Fibroblast of peridontal ligament (primary cell): ENCODE measurements around the gene DAPK2.

Source experiments
- DNase-seq: peaks from one replicate; pipeline ENCODE4 v3.0.0-alpha.2; 2010; ENCODE audit errors: extremely low read depth

DAPK2 gene

DNA sequence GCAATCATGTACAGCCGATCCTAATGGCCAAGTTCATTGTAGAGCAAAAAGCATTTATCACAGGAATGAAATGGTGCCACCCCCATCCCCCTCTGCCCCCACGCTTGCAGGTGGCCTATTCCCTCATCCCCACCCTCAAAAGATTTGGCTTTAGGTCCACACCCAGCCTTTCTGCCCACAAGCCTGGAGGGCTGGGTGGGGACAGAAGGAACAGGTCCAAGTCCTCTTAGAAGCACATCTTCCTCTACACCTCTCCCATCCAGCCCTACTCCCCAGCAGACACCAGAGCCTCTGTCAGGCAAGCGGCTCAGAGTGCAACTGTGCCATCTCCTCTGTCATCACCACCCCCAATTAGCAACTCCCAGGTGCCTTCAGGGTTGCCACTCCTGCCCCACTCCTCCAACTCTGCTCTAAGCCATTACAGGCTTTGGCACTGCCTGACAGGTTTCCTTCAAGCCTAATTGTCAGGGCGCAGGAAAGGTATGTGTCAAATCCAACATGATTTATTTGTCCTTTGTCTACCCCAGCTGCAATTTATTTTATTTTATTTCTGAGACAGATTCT, 49.4 kb downstream of the DAPK2 start:
- DNase-seq: no peak

DNA sequence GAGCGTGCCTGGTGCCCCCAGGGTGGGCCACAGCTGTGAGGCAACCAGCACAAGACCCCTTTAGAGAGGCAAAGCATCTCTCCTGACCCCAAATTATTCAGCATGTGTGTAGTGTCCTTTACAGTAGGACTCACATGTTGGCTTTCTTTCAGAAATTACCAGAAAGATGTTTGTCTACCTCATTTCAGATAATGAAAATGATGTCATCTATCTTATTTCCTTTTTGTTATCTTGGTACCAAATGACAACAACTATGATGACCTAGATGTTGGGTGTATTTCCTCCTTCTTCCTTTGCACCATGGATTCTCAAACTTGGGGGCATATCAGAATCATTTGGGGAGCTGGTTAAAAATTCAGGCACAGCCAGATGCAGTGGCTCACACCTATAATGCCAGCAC, 50.5 kb downstream of the DAPK2 start:
- DNase-seq: no peak

DNA sequence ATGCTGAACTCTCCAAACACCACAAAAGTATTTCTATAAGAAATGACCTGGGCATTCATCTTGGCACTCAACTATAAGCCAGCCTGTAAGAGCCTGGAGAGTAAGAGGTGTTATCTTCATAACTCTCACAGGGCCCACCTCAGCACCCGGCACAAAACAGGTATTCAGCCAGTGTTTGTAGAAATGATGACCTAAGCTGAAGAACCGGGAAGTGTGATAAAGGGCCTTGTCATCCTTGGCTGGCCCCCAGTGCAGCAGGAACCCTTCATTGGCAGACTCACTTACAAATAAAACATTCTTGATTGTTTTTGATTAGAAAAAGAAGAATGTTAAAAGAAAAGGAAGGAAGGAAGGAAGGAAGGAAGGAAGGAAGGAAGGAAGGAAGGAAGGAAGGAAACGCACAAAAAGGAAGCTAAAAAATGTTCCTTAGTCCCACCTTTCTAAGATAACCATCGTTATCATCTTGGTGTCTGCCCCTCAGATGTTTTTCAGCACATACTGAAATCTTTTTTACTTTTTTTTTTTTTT, 52.1 kb downstream of the DAPK2 start:
- no peak for DNase-seq

DNA sequence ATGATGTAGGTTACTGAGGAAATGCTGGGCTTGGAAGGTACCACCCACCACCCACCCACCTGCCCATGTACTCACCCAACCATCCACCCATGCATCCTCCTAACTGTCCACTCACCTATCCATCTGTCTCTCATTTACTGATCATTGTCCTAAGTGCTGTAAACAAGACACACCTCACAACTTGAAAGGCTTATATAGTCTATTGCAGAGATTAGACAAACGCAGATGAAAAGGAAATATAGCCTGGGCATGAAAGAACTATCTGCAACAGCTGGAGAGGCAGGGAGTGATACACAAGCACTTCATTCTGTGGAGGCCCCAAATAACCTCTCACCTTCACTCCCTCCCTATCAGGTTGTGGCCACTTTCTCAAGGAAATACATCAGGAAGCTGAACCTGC, 54.0 kb downstream of the DAPK2 start:
- DNase-seq: no peak

DNA sequence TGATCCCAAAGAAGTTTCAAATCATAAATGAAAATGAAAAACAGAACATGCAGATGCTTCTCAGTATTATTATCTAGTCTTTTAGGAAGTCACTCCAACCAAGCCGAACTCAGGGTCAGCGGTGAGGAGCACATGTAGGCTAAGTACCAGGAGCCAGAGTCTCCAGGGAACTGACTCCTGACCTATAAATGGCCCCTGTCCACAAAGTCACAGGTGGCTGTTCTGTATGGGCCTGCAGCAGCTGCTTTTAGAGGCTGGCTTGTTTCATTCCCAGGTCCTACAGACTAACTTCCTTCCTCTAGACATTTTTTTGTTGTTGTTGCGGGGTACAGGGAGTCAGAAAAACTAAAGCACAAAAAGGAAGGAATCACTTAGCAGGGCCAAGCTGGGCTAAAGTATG, 54.6 kb downstream of the DAPK2 start:
- no peak for DNase-seq

DNA sequence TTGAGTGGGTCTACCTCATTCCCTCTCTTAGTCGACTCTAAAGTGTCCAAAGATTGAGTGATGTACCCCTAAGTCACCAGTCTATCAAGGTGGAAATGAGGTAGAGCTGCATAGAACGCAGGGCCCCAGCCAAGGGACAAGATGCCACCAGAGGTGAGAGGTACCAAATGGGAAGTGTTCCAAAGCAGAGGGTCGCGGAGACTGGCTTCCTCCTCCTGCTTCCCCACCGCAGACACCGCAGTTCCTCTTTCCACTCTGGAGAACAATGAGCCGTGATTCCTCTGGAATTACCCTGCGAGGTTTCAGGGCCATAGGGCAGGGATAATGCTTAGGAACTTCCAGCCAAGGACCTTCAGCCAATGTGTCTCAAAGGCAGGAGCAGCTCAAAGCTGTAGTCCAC, 55.8 kb downstream of the DAPK2 start:
- no peak for DNase-seq

DNA sequence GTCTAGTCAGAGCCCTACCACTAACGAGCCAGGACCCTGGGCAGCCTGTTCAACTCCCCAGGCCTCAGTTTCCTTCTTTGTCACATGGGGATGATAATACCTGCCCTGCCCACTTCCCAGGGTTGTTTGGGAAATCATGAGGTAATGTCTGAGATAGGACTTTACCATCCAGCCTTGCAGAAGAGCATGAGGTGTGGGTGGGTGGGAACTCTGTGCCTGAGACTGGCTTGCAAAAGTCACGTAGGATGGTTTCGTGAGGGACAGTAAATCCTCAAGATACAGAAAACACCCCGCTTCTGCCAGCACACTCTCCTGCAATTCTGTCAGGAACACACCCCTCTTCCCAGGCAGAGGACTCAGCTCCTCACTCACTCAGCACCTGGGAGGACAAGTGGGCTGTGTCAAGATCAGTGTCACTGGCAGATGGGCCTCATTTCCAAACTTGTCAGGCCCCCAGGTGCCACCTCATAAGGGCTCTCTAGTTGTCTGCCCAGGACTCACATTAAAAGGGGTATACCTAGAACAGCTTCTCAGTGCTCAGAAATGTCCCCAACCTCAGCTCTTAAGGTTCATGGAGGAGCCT, 58.4 kb downstream of the DAPK2 start:
- DNase-seq: no peak

DNA sequence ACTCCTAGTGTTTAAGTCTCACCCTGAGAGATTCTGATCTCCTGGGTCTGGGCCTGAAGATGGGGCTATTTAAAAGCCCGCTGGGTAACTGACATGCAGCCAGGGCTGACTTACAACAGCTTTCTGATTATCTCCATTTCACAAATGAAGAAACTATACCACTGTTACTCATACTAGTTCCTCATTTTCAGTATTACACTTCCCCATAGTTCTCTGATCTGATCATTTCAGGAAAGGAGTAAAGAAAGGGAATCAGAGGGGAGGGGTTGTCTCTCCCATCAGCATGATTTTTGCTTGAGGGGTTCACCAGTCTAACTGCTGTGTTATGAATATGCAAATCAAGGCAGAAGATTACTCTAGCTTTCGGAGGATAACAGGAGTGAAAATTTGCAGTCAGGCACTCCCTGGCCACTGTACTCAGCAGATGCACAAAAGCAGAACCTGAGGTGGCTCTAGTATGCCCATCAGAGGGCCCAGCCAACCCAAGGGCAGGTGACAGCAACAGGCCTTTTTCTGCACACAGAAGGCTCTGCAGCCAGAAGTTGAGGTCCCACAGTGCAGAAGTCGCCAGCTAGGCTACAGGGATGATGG, 59.4 kb downstream of the DAPK2 start:
- DNase-seq: no peak

DNA sequence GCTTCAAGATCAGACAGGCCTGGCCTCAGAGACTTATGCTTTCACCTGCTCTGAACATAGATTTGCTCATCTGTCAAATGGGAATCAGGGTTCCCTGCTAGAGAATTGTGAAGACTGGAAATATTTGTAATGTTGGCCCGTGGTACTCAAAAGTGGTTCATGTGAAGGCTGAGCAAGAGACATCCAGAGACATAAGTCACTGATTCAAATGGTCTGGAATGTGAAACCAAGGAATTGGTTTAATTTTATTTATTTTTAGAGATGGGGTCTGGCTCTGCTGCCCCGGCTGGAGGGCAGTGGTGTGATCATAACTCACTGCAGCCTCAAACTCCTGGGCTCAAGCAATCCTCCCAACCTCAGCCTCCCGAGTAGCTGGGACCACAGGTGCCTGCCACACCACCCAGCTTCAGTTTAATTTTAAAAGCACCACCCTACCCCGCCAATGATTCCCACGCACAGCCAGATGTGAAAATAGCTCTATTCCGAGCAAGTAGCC, 60.1 kb downstream of the DAPK2 start:
- no peak for DNase-seq

DNA sequence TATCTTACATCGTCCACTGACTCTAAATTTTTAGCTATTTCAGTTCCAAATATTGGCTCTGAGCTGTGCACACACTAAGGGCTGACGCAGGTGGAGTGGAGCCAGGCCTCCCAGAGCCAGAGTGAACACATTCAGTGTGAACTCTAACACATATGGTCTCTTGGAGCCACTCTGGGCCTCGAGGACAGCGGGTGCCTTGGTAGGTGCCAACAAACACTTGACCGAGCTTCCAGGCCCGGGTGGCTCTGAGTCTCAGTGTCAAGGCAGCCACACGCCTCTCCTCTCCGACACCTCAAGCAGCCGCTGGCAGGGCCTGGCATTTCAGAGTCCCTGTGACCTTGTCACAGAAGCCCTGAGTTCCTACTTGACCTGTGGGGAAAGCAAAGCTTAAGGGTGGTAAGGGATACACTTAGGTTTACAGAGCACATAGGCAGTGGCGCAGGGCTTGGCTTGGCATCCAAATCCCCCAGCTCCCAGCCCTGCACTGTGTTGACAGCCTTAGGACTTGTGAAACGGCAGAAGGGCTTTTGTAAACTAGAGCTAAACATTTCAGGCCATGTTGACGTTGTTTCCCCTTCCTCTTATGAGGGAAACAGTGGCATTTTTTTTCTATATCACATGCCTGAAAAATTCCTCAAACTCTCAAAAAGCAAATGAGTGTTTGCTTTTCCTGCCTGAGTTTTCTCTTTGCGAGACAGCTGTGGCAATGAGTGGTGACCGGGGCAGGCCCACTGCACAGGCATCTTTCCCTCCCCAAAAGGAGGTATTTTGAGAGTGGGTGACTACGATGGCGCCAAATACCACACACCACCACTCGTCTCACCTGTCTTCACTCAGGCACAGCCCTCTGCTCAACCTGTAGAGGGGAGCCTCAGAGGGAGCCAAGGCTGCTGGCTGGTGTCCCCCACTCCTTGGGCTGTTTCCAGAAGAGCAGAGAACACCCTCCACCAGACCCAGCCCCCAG, 60.8 kb downstream of the DAPK2 start:
- no peak for DNase-seq

DNA sequence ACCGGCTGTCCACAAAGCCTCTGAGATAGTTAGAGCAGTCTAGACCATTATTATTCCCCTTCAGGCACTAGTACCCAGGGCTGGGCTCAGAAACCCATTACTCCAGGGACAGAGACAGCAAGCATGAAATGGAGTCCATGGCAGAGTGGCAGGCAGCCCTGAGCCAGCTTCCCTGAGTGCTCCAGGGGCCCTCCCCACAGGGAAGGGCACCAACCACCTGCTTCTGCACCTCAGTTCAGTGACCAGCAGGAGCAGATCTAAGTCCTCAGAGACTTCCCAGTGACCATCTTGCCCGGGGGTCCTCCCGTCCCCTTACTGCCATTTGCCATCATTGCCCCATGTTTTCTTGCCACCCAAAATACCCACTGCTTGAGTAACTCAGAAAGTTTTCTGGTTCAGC, 62.0 kb downstream of the DAPK2 start:
- DNase-seq: no peak

DNA sequence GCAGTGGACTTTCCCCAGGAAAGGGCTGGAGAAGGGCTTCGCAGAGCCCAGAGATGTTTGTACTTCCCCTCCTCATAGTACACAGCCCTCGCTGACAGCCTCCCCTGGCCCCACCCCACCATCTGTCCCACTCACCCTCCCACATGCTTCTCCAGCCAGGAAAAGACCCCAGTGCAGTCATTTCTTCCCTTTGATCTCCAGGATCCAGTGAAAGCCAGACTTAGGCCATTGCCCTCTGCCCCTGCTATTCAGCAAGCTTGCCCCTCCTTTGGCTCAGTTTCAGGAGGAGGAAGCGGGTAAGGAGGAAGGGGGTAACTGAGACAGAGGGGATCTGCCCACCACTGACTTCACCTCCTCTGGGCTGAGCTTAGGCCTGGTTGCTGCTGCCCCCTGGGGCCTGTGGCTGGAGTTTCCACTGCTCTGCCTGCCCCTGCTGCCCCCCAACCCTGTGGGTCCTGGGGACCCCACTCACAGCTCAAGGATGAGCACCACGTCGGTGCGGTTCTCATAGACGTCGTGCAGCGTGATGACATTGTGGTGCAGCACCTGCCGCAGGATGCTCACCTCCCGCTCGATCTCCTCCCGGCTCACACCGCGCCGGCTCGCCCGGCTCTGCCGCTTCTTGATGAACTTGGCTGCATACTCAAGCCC, 63.1 kb downstream of the DAPK2 start:
- no peak for DNase-seq

DNA sequence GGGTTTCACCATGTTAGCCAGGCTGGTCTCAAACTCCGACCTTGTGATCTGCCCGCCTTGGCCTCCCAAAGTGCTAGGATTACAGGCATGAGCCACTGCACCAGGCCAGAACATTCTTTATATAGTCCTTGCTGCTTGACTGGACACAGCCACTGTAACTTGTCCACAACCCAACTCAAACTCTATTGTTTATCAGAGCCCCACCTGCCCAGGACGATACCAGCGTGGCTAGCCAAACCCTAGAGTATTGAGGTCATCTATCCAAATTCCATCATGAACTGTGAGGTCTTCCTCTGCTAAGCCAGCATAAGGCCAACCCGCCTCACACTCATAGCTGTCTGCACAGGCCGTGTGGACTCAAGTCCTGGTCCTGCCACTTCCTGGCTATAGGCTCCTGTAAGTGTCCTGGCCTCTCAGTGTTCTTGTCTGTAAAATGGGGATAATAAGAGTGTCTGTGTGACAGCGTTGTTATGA, 63.9 kb downstream of the DAPK2 start:
- no peak for DNase-seq

DNA sequence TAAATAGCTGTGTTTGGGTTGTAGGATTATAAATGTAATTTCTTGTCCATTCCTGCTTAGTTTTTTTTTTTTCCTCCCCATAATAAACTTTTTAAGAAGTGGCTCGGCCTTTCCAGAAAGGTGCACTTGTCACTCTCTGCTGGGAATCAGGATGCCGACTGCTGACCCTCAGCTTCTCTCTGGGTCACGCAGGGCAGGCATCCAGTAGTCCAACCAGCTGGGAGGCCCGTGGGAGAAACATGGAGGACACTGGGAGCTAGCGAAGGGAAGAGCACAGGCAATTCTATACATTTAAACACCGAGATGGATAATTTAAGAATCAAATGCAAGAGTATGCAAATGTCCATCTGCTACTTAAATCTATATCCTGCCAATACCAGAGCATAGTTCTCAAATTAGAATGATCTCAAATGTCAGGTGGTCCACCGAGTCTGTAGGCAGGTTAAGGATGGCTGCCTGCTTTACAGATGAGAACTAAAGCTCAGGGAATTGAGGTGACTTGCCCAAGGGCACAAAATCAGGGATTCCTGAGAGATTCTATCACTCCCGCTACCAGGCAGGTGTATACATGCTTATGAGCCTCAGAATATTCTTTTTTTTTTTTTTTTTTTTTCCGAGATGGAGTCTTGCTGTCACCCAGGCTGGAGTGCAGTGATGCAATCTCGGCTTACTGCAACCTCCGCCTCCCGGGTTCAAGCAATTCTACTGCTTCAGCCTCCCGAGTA, 64.5 kb downstream of the DAPK2 start:
- no peak for DNase-seq

DNA sequence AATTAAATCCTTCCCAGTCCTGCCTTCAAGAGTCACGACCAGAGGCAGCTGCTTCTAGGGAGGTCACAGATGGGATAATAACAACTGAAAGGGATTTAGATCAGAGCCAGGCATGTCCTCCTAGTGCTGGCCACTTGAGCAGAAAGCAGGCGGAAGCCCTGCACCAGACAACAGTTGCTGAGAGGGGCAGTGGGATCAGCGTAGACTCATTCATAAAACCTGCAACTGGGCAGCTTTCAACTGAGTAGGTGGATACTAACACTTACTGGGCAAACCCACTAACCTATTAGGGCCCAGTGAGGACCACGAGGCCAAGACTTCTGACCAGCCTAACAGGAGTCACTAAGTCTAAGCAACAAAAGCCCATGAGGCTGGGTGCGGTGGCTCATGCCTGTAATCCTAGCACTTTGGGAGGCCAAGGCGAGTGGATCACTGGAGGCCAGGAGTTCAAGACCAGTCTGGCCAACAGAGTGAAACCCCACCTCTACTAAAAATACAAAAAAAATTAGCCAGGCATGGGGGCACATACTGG, 67.0 kb downstream of the DAPK2 start:
- DNase-seq: no peak

DNA sequence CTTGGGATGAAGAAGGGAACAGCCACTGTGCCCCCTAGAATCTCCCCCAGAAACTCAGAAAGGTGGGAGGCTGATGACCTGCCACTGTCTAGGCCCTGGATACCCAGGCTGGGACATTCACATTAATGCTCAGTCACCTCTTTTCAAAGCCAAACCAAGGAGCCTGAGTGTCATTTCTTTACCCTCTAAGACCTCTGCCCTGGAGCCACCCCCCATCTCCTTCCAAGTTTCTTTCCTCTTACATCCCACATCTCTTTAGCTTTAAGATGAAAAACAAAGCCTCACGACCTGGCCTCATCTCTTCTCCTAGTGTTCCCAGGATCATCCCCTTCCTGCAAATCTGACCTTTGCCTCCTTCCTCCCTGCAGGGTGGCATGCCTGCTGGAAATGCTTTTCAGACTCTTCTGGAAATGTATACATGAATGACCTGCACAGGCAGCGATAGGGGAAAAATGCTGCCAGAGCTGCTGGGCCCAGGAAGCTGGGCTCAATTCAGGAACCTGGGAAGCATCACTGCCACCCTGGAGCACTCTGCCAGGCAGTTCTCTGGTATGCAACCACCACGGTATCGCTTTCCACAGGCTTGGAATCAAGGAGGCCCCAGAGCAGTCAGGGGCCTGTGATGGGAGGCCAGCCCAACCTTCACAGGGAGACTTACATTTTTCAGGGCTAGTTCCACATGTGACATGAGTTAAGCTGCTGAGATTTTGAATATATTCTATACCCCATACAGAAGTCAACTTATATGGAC, 67.6 kb downstream of the DAPK2 start:
- no peak for DNase-seq

DNA sequence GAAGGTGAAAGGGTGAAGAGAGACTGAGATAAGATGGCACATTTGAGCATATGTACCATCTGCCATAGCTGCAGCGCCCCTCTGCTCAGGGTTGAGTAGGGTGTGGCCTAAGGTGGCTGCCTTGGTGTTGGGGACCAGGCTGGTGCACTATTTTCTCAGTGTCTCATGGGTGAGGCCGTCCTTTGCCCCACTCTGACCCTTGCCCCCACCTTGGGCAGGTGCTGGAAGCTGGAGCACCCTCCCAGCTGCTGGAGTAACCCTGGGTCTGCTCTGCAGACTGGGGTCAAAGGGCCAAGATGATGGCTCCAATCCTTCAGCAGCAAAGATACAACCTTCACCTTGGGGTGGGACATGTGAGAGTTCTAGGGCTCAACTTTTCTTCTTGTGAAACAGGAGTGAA, 69.2 kb downstream of the DAPK2 start:
- DNase-seq: no peak

DNA sequence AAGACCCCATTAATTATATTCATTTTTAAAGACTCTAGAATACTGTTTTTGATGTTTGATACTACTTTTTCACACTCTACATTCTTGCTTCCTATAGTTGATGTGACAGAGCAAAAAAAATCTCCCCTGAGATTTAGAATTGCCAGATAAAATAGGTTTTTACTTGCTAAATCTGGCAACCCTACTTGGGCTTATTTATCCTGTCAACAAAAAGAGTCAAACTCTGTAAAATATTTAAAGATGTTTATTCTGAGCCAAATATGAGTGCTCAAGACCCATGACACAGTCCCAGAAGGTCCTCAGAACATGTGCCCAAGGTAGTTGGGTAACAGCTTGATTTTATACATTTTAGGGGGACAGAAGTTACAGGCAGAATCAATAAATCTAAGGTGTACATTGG, 72.3 kb downstream of the DAPK2 start:
- DNase-seq: no peak

DNA sequence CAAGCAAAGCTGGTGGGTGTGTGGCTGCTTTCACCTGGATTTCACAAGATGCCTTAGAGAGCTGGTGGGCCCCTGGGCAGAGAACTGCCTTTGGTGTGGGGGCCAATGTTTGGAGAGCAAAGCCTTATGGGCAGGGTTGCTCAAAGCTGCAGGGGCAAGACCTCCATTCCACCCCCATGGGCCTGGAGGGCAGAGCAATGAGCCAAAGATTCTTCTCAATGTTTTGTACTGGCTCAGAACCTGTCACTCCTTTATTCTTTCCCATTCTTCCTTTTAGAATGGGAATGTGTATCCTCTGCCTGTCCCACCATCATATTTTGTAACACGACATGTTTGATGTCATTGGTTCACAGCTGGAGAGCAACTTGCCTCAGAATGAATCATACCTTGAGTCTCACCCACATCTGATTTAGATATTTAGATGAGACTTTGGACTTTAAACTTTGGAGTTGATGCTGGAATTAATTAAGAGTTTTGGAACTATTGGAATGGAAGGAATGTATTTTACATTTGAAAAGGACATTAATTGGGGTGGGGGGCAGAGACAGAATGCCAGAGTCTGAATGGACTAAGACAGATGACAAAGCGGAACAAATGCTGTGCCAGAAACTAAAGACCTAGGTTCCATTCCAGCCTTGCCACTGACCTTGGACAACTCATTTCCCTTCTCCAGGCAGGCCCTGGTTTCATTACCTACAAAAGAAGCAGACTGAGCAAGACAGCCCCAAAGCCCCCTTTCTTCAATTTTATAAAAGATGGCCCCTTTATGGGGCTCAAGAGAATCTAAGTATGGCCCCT, 72.9 kb downstream of the DAPK2 start:
- peak; percentile 77 for DNase-seq
